ENCODE data around the gene PLCH2.

PLCH2 gene

DNA sequence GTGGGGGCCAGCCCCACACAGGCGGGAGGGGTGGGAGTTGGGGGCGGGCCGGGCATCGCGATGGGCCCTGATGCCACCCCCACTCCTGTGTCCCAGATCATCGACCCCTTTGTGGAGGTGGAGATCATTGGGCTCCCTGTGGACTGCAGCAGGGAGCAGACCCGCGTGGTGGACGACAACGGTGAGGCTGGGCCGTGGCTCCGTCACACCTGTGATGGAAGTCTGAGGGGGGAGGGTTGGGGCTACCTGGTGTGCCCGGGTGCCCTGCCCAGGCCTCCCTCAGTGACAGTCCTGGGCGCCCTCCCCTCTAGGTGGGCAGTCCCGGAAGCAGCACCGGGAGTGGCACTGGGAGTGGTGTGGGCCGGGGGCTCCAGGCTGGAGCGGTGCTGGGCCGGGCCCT, 22.6 kb downstream of the PLCH2 start:
- H3K27ac ChIP-seq = no peak overlapping the region
- no peaks in the 10 kb centered on the region for H3K36me3 ChIP-seq (replicated peaks)
- no peaks in the 10 kb centered on the region for H3K27me3 ChIP-seq (replicated peaks)
- TF ChIP-seq, protein P1, sequence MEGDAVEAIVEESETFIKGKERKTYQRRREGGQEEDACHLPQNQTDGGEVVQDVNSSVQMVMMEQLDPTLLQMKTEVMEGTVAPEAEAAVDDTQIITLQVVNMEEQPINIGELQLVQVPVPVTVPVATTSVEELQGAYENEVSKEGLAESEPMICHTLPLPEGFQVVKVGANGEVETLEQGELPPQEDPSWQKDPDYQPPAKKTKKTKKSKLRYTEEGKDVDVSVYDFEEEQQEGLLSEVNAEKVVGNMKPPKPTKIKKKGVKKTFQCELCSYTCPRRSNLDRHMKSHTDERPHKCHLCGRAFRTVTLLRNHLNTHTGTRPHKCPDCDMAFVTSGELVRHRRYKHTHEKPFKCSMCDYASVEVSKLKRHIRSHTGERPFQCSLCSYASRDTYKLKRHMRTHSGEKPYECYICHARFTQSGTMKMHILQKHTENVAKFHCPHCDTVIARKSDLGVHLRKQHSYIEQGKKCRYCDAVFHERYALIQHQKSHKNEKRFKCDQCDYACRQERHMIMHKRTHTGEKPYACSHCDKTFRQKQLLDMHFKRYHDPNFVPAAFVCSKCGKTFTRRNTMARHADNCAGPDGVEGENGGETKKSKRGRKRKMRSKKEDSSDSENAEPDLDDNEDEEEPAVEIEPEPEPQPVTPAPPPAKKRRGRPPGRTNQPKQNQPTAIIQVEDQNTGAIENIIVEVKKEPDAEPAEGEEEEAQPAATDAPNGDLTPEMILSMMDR (IDR thresholded peaks at IDR 0.05; ENCODE audit: low read depth, low read length, missing control alignments) = no peak
- H3K4me3 ChIP-seq (ENCODE audit: low read depth, low read length) = no peak overlapping the region
- no peak for DNase-seq
- in situ Hi-C loops (cut with HindIII; ENCODE audit: low pct_ligation_motif_present, low sequenced_read_pairs) = no loop called here

DNA sequence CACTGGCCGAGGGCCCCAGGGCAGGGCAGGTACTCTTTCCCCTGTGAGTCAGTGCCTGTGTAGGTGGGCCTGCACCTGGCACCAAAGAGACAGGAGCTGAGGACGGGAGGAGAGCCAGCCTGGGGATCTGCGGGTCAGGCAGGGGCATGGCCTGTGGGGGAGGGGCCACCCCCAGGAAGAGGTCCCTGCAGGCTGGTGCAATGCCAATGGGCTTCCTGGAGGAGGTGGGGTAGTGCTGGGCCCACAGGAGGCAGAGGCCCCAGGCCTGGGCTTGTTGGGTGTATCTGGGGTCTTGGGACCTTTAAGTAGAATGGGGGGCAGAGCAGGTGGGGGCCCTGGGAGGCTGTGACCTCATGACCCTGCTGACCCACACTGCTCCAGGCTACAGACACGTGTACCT, 23.2 kb downstream of the PLCH2 start:
- Histone ChIP-seq H3K4me3 (ENCODE audit: low read depth, low read length) (no peak overlapping the region), H3K27me3 (replicated peaks) (no peaks in the 10 kb centered on the region), H3K36me3 (replicated peaks) (no peaks in the 10 kb centered on the region), H3K27ac (no peak overlapping the region)
- no peak for DNase-seq
- in situ Hi-C loops (cut with HindIII; ENCODE audit: low pct_ligation_motif_present, low sequenced_read_pairs) = no loop called here
- TF ChIP-seq, protein P1 (IDR thresholded peaks at IDR 0.05; ENCODE audit: low read depth, low read length, missing control alignments) = no peak

DNA sequence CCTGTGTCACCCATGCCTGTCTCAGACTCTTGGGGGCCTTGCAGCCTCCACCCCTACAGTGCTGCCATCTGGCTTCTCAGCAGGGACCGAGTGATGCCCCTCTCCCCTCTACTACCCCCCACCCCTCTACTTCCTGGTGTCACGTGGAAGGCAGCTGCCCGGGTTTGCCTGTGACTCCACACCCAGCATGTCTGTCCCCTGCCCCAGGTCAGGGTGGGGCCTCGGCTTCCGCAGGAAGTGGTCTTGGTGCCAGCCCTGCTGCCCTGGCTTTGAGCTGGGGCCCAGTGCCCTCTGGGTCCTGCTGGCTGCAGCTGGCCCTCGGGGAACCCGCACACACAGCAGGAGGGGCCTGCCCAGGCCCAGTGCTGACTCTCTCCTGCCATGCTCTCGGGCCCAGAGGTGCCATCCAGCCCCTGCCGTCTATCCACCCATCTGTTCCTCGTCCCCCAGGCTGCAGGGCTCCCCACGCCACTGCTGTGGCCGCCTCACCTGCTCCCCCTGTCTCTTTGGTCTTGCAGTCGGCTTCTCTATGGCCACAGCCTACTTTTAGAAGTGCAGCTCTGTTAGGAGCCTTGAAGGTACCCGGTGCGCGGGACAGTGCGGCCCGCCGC, 24.0 kb downstream of the PLCH2 start:
- Histone ChIP-seq H3K36me3 (replicated peaks) (no peaks in the 10 kb centered on the region), H3K4me3 (ENCODE audit: low read depth, low read length) (no peak overlapping the region), H3K27me3 (replicated peaks) (no peaks in the 10 kb centered on the region), H3K27ac (no peak overlapping the region)
- in situ Hi-C loops (cut with HindIII; ENCODE audit: low pct_ligation_motif_present, low sequenced_read_pairs) = loop anchor here (25.0 kb wide), 1 partner anchor 88 kb away; the partner anchor contains the start of gene PEX10
- DNase-seq = no peak
- TF ChIP-seq, protein P1 (IDR thresholded peaks at IDR 0.05; ENCODE audit: low read depth, low read length, missing control alignments) = no peak

- H3K27ac ChIP-seq = no peak overlapping the region
- DNase-seq = no peak
- TF ChIP-seq, protein P1 (IDR thresholded peaks at IDR 0.05; ENCODE audit: low read depth, low read length, missing control alignments) = no peak
- no peak overlapping the region for H3K4me3 ChIP-seq (ENCODE audit: low read depth, low read length)
- H3K36me3 ChIP-seq (replicated peaks) = no peaks in the 10 kb centered on the region
- in situ Hi-C loops (cut with HindIII; ENCODE audit: low pct_ligation_motif_present, low sequenced_read_pairs) = loop anchor here (25.0 kb wide), 1 partner anchor 89 kb away; the partner anchor contains the start of gene PEX10
- H3K27me3 ChIP-seq (replicated peaks) = no peaks in the 10 kb centered on the region
Observed at GRCh38 chr1:2501041-2501819, 25.1 kb downstream of the PLCH2 start.

DNA sequence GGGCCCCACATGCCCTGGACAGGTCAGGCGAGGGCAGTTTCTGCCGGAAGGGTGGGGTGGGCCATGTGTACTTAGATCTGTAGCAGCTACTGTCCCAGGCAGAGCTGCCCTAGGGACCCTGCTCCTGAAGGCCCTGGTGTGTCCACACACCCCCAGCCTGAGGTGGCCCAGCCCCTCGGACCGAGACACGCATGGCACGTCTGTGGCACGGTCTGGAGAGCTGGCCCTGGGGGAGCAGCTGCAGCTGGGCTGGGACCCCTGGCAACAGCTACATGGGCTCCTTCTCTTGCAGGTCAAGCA, 25.7 kb downstream of the PLCH2 start:
- DNase-seq = no peak
- Histone ChIP-seq H3K36me3 (replicated peaks) (no peaks in the 10 kb centered on the region), H3K27ac (no peak overlapping the region), H3K4me3 (ENCODE audit: low read depth, low read length) (no peak overlapping the region), H3K27me3 (replicated peaks) (no peaks in the 10 kb centered on the region)
- TF ChIP-seq, protein P1 (IDR thresholded peaks at IDR 0.05; ENCODE audit: low read depth, low read length, missing control alignments) = no peak
- in situ Hi-C loops (cut with HindIII; ENCODE audit: low pct_ligation_motif_present, low sequenced_read_pairs) = loop anchor here (25.0 kb wide), 1 partner anchor 89 kb away; the partner anchor contains the start of gene PEX10
